CD4-positive, alpha-beta memory T cell (primary cell): ENCODE measurements around the gene HIF3A. TPM values are rescaled to one million over a fixed set of nuclear protein-coding genes. Genes with fewer than 3 reads are reported as not detected.
"Not testable (repeated sequence)": the region's sequence is repeated elsewhere in the genome, so short reads cannot be mapped to it uniquely, and the experiment has no call there.

Experiments used
- CTCF ChIA-PET: fragments of 350-600 bp; sonication (Branson Sonifier 250); formaldehyde crosslinking; loops from one replicate; lab custom pipeline; 2021; ENCODE audit warnings: inconsistent platforms; ENCODE audit not compliant: partially characterized antibody; lab: Charles Lee
- POLR2A ChIA-PET: fragments of 350-600 bp; sonication (Branson Sonifier 250); formaldehyde crosslinking; loops from one replicate; lab custom pipeline; 2021; ENCODE audit not compliant: partially characterized antibody; lab: Charles Lee
- DNase-seq, 5 donors: peaks; one replicate each; pipeline versions ENCODE4 v3.0.0 to v3.0.0-alpha.2; 2020 to 2022; ENCODE audit warnings: mixed read lengths in 1 of 5
- H3K27ac ChIP-seq: one replicate; pipeline ENCODE4 v1.7.0; 2013; ENCODE audit warnings: low read depth, low read length
- H3K27me3 ChIP-seq: 2 replicates; pipeline ENCODE4 v1.7.0; 2013; ENCODE audit warnings: mild to moderate bottlenecking, low read length, moderate library complexity; ENCODE audit not compliant: insufficient read depth
- H3K36me3 ChIP-seq: 2 replicates; pipeline ENCODE4 v1.7.0; 2013; ENCODE audit warnings: mild to moderate bottlenecking, low read length, moderate library complexity; ENCODE audit not compliant: insufficient read depth
- H3K4me1 ChIP-seq: 2 replicates; pipeline ENCODE4 v1.7.0; 2013; ENCODE audit warnings: mild to moderate bottlenecking, low read length, moderate library complexity; ENCODE audit not compliant: insufficient read depth
- H3K4me3 ChIP-seq, 2 donors: one replicate each; pipeline ENCODE4 v1.7.0; 2013; ENCODE audit warnings: low read length in 2 of 2, mild to moderate bottlenecking in 1 of 2
- H3K9me3 ChIP-seq, 2 donors: one replicate each; pipeline ENCODE4 v1.7.0; 2013; ENCODE audit warnings: low read length in 2 of 2, control low read depth in 1 of 2; ENCODE audit not compliant: control insufficient read depth in 1 of 2
- H3K27ac Mint-ChIP-seq, 7 donors: one replicate each; pipeline ENCODE4 v1.8.0; 2020 to 2021; ENCODE audit warnings: mixed read lengths in 7 of 7, mild to moderate bottlenecking in 6 of 7, inconsistent platforms in 3 of 7, moderate library complexity in 3 of 7
- H3K27me3 Mint-ChIP-seq, 2 donors: one replicate each; pipeline ENCODE4 v1.8.0; 2020 to 2021; ENCODE audit warnings: mixed read lengths in 2 of 2
- H3K36me3 Mint-ChIP-seq, 2 donors: one replicate each; pipeline ENCODE4 v1.8.0; 2020 to 2021; ENCODE audit warnings: mixed read lengths in 2 of 2, inconsistent platforms in 1 of 2, mild to moderate bottlenecking in 1 of 2
- H3K4me1 Mint-ChIP-seq, 4 donors: one replicate each; pipeline ENCODE4 v1.8.0; 2020 to 2021; ENCODE audit warnings: mixed read lengths in 4 of 4, mild to moderate bottlenecking in 1 of 4
- H3K4me3 Mint-ChIP-seq, 8 donors: one replicate each; pipeline ENCODE4 v1.8.0; 2020 to 2021; ENCODE audit warnings: mixed read lengths in 8 of 8, mild to moderate bottlenecking in 7 of 8, moderate library complexity in 6 of 8, inconsistent platforms in 3 of 8
- H3K9me3 Mint-ChIP-seq, 8 donors: one replicate each; pipeline ENCODE4 v1.8.0; 2020 to 2021; ENCODE audit warnings: mixed read lengths in 8 of 8, mild to moderate bottlenecking in 5 of 8, inconsistent platforms in 3 of 8, moderate library complexity in 1 of 8
- intact Hi-C: fragments of 100-400 bp; cut with micrococcal nuclease; formaldehyde crosslinking; loops from one replicate; pipeline ENCODE4 v1.15.1; 2023
- polyA plus RNA-seq, 2 donors: library from polyadenylated mRNA; unstranded; fragments of 300-500 nt; fragmentation: Illumina TruSeq; gene quantifications; one replicate each; pipeline ENCODE4 v1.2.3, GENCODE V29; 2021
- total RNA-seq, 2 experiments: library from RNA; stranded (reverse); gene quantifications; one replicate each; pipeline ENCODE4 v1.2.3, GENCODE V29; 2021

The HIF3A gene
- total and polyA plus RNA-seq, 4 experiments from 2014 or later: not detected

- CTCF ChIA-PET: interaction anchor here (1.5 kb wide), 1 partner anchor 54 kb away, joined by 3 read pairs; no protein-coding TSS in a partner anchor
- no peak overlapping the region for H3K4me3 ChIP-seq
- Mint-ChIP-seq H3K36me3 (no peaks in the 10 kb centered on the region), H3K9me3 (no peaks in the 10 kb centered on the region), H3K27ac (peak overlapping the region in 1 of 7 donors; percentile 10), H3K27me3 (no peaks in the 10 kb centered on the region), H3K4me1 (no peaks in the 10 kb centered on the region), H3K4me3 (no peak overlapping the region)
- no peaks in the 10 kb centered on the region for H3K36me3 ChIP-seq
- DNase-seq: no peak
- no peaks in the 10 kb centered on the region for H3K27me3 ChIP-seq
- H3K4me1 ChIP-seq: no peaks in the 10 kb centered on the region
- POLR2A ChIA-PET: no interaction called here
- no peaks in the 10 kb centered on the region for H3K9me3 ChIP-seq
- intact Hi-C loops: no loop called here
- no peak overlapping the region for H3K27ac ChIP-seq
Observed at GRCh38 chr19:46319613-46320012, 22.8 kb downstream of the HIF3A start.

- Histone ChIP-seq H3K4me1 (no peaks in the 10 kb centered on the region), H3K27ac (no peak overlapping the region), H3K9me3 (no peaks in the 10 kb centered on the region), H3K36me3 (no peaks in the 10 kb centered on the region), H3K27me3 (no peaks in the 10 kb centered on the region), H3K4me3 (no peak overlapping the region)
- intact Hi-C loops: no loop called here
- CTCF ChIA-PET: no interaction called here
- Mint-ChIP-seq H3K36me3 (peaks cover 0 to 3% of the 10 kb centered on the region in 2 donors), H3K27me3 (peaks cover 0 to under 1% of the 10 kb centered on the region in 2 donors), H3K9me3 (peaks cover 0 to 5% (median 2%) of the 10 kb centered on the region in 8 donors), H3K4me3 (no peak overlapping the region), H3K4me1 (no peaks in the 10 kb centered on the region), H3K27ac (no peak overlapping the region)
- POLR2A ChIA-PET: no interaction called here
- DNase-seq: no peak
Observed at GRCh38 chr19:46320559-46320958, 23.7 kb downstream of the HIF3A start.

- CTCF ChIA-PET: no interaction called here
- intact Hi-C loops: no loop called here
- POLR2A ChIA-PET: no interaction called here
Observed at GRCh38 chr19:46321653-46322052, 24.8 kb downstream of the HIF3A start.

GRCh38 chr19:46323227-46323626 lies 26.4 kb downstream of the HIF3A start:
- DNase-seq, POLR2A ChIA-PET, intact Hi-C loops, H3K27me3 ChIP-seq, H3K4me3 Mint-ChIP-seq, H3K36me3 ChIP-seq, H3K27me3 Mint-ChIP-seq, H3K4me1 ChIP-seq, CTCF ChIA-PET, H3K4me3 ChIP-seq, H3K27ac ChIP-seq, H3K27ac Mint-ChIP-seq, H3K4me1 Mint-ChIP-seq: not testable (repeated sequence)
- H3K36me3 Mint-ChIP-seq: peaks cover 6 to 15% of the 10 kb centered on the region in 2 donors
- peaks cover 0 to 27% (median 23%) of the 10 kb centered on the region in 8 donors for H3K9me3 Mint-ChIP-seq
- H3K9me3 ChIP-seq: peaks cover 0 to 17% of the 10 kb centered on the region in 2 donors

More at GRCh38 chr19:46321653-46322052, 24.8 kb downstream of the HIF3A start:
- Mint-ChIP-seq H3K27ac (no peak overlapping the region), H3K4me3 (no peak overlapping the region), H3K27me3 (peaks cover 0 to 3% of the 10 kb centered on the region in 2 donors), H3K36me3 (peaks cover 0 to 13% of the 10 kb centered on the region in 2 donors), H3K4me1 (no peaks in the 10 kb centered on the region), H3K9me3 (peaks cover 0 to 16% (median 12%) of the 10 kb centered on the region in 8 donors)
- Histone ChIP-seq H3K27me3 (no peaks in the 10 kb centered on the region), H3K9me3 (peaks cover 0 to 5% of the 10 kb centered on the region in 2 donors), H3K4me3 (no peak overlapping the region), H3K27ac (no peak overlapping the region), H3K36me3 (no peaks in the 10 kb centered on the region), H3K4me1 (no peaks in the 10 kb centered on the region)
- DNase-seq: no peak

- Mint-ChIP-seq H3K4me3 (no peak overlapping the region), H3K4me1 (no peaks in the 10 kb centered on the region), H3K9me3 (peaks cover 0 to 35% (median 28%) of the 10 kb centered on the region in 8 donors), H3K27ac (no peak overlapping the region), H3K36me3 (peaks cover 6 to 19% of the 10 kb centered on the region in 2 donors), H3K27me3 (peaks cover 0 to 3% of the 10 kb centered on the region in 2 donors)
- ChIA-PET CTCF (no interaction called here), POLR2A (no interaction called here)
- Histone ChIP-seq H3K27me3 (no peaks in the 10 kb centered on the region), H3K36me3 (no peaks in the 10 kb centered on the region), H3K27ac (no peak overlapping the region), H3K9me3 (peaks cover 0 to 17% of the 10 kb centered on the region in 2 donors), H3K4me1 (no peaks in the 10 kb centered on the region), H3K4me3 (no peak overlapping the region)
- no peak for DNase-seq
- intact Hi-C loops: no loop called here
Observed at GRCh38 chr19:46324277-46324676, 27.4 kb downstream of the HIF3A start.

- H3K36me3 Mint-ChIP-seq: peaks cover 6 to 23% of the 10 kb centered on the region in 2 donors
- intact Hi-C loops: no loop called here
- Histone ChIP-seq H3K4me1 (no peaks in the 10 kb centered on the region), H3K36me3 (no peaks in the 10 kb centered on the region), H3K27me3 (no peaks in the 10 kb centered on the region), H3K27ac (no peak overlapping the region), H3K9me3 (peaks cover 0 to 17% of the 10 kb centered on the region in 2 donors), H3K4me3 (no peak overlapping the region)
- H3K4me1 Mint-ChIP-seq: no peaks in the 10 kb centered on the region
- ChIA-PET CTCF (interaction anchor here (0.6 kb wide), 1 partner anchor 70 kb away, joined by 3 read pairs; no protein-coding TSS in a partner anchor), POLR2A (no interaction called here)
- H3K27ac Mint-ChIP-seq: no peak overlapping the region
- DNase-seq: no peak
- H3K4me3 Mint-ChIP-seq: no peak overlapping the region
- peaks cover 0 to 12% of the 10 kb centered on the region in 2 donors for H3K27me3 Mint-ChIP-seq
- H3K9me3 Mint-ChIP-seq: peaks cover 0 to 40% (median 32%) of the 10 kb centered on the region in 8 donors
Observed at GRCh38 chr19:46326608-46327007, 29.8 kb downstream of the HIF3A start.

- Mint-ChIP-seq H3K4me3 (no peak overlapping the region), H3K27me3 (peaks cover 0 to 12% of the 10 kb centered on the region in 2 donors), H3K9me3 (peaks cover 0 to 40% (median 32%) of the 10 kb centered on the region in 8 donors), H3K27ac (no peak overlapping the region), H3K36me3 (peaks cover 6 to 23% of the 10 kb centered on the region in 2 donors), H3K4me1 (peaks cover 0 to 1% (median 0%) of the 10 kb centered on the region in 4 donors)
- Histone ChIP-seq H3K27me3 (no peaks in the 10 kb centered on the region), H3K36me3 (no peaks in the 10 kb centered on the region), H3K4me3 (no peak overlapping the region), H3K27ac (no peak overlapping the region), H3K9me3 (peaks cover 0 to 17% of the 10 kb centered on the region in 2 donors), H3K4me1 (no peaks in the 10 kb centered on the region)
- POLR2A ChIA-PET: no interaction called here
- intact Hi-C loops: no loop called here
- CTCF ChIA-PET: no interaction called here
- no peak for DNase-seq
Observed at GRCh38 chr19:46328079-46328478, 31.2 kb downstream of the HIF3A start.
